KOPT-K1 (cell line): ENCODE results near the gene CPNE5.

ENCODE experiments used
- H3K27ac ChIP-seq: fragments of 200-600 bp; sonication (generic); 2 replicates; pipeline ENCODE4 v1.5.1; 2016; ENCODE audit warnings: antibody characterized with exemption, mild to moderate bottlenecking, low read depth, low read length; ENCODE audit not compliant: poor library complexity, severe bottlenecking
- H3K36me3 ChIP-seq: fragments of 200-600 bp; sonication (generic); 2 replicates; pipeline ENCODE4 v1.5.1; 2017; ENCODE audit warnings: antibody characterized with exemption, mild to moderate bottlenecking, low read length, moderate library complexity; ENCODE audit not compliant: insufficient read depth
- H3K9me3 ChIP-seq: fragments of 200-600 bp; sonication (generic); 2 replicates; pipeline ENCODE4 v1.5.1; 2017; ENCODE audit warnings: antibody characterized with exemption, low read length, mild to moderate bottlenecking; ENCODE audit not compliant: insufficient read depth, poor library complexity, severe bottlenecking

CPNE5 gene

DNA sequence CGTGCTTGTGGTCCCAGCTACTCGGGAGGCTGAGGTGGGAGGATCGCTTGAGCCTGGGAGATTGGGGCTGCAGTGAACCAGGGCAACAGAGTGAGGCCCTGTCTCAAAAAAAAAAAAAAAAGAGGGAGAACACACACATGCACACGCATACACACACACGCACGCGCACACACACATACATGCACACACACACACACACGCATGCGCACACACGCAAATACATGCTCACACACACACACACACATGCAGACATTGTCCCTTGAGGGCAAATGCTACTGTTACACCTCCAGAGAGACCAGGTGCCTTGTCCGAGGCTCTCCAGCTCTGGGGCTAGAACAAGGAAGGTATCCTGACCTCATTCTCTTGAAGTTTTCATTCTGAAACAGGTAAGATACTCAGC, 77.1 kb downstream of the CPNE5 start:
- Histone ChIP-seq H3K9me3 (no peaks in the 10 kb centered on the region), H3K36me3 (no peaks in the 10 kb centered on the region), H3K27ac (no peak overlapping the region)

- Histone ChIP-seq H3K27ac (no peak overlapping the region), H3K36me3 (no peaks in the 10 kb centered on the region), H3K9me3 (no peaks in the 10 kb centered on the region)
These were observed 78.4 kb downstream of the CPNE5 start for GRCh38 chr6:36760685-36761435.

GRCh38 chr6:36759148-36759759, 80.0 kb downstream of the CPNE5 start:
- Histone ChIP-seq H3K27ac (no peak overlapping the region), H3K36me3 (no peaks in the 10 kb centered on the region), H3K9me3 (no peaks in the 10 kb centered on the region)

GRCh38 chr6:36758516-36759147, 80.6 kb downstream of the CPNE5 start:
- no peaks in the 10 kb centered on the region for H3K36me3 ChIP-seq
- H3K27ac ChIP-seq: no peak overlapping the region
- no peaks in the 10 kb centered on the region for H3K9me3 ChIP-seq

- H3K9me3 ChIP-seq: no peaks in the 10 kb centered on the region
- no peaks in the 10 kb centered on the region for H3K36me3 ChIP-seq
- H3K27ac ChIP-seq: no peak overlapping the region
These were observed 81.2 kb downstream of the CPNE5 start for GRCh38 chr6:36757943-36758508.

DNA sequence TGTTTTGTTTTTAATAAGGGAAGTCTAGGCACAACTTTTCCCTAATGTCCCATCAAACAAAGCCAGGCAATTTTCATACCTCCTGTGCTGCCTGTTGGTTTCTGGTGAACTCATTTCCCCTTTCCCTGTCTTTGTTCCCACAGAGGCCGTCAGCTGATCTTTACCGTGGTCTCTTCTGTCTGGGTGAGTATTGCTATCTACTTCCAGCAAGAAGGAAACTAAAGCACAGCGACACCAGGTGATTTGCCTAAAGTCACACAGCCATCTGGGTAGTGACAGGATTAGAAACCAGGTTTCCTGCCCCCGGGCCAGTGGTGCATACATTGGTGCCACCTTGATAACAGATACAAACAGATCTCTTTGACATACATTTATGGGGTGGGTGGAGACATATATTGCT, 82.0 kb downstream of the CPNE5 start:
- Histone ChIP-seq H3K9me3 (no peaks in the 10 kb centered on the region), H3K36me3 (no peaks in the 10 kb centered on the region), H3K27ac (peak overlapping the region; percentile 43)

DNA sequence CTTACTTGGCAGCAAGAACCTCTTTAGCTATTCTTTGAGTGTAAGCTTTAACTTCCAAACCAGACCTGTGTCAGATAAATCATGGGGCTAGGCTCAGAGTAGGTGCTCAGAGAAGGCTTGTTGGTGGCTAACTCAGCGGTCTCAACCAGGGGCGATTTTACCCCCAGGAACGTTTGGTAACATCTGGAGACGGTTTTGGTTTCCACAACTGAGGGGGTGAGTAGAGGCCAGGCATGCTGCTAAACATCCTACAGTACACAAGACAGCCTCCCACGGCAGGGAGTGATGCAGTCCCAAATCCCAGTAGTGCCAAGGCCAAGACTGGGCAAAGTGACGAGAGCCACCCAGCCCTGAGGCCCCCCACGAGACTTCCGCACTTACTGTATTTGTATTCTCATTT, 82.5 kb downstream of the CPNE5 start:
- no peaks in the 10 kb centered on the region for H3K36me3 ChIP-seq
- H3K27ac ChIP-seq: peak overlapping the region; percentile 43
- H3K9me3 ChIP-seq: no peaks in the 10 kb centered on the region

DNA sequence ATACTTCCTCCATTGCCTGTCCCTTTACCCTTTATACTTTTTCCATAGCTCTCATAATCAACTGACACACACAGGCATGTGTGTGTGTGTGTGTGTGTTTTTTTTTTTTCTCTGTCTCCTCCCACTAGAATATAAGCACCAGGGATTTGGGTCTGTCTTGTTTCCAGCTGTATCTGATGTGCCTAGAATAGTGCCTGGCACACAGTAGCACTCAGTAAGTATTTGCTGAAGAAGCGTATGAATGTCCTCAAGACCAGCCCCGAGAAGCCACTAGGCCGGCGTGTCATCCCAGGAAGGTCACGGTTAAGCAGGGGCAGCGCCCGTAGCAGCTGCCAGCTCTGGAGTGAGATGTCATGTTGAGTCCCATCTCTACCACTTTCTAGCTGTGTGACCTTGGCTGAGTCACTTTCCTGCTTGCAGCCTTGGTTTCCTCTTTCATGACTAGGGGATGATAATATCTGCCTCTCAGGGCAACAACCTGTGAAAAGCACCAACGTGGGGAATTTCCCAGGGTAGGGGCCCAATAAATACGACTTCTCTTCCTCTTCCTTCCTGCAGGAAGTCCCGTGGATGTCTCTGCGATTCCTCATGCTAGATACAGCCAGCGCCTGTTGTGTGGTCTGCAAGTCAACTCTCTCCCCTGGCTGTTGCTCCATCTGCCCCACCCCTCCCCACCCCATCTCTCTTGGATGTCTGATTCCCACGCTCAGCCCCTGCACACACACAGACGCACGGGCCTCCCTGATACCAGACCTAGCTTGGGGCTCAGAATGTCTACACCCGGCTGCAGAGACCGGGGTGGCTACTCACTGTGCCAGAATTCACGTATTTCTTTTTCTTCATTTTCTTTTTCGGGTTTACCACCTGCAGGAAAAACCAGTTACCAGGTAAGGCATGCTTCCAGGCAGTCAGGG, 83.6 kb downstream of the CPNE5 start:
- peak overlapping the region; percentile 43 for H3K27ac ChIP-seq
- no peaks in the 10 kb centered on the region for H3K9me3 ChIP-seq
- no peaks in the 10 kb centered on the region for H3K36me3 ChIP-seq

- H3K27ac ChIP-seq: peak overlapping the region; percentile 43
- no peaks in the 10 kb centered on the region for H3K9me3 ChIP-seq
- no peaks in the 10 kb centered on the region for H3K36me3 ChIP-seq
These were observed 84.4 kb downstream of the CPNE5 start for GRCh38 chr6:36754582-36755434.

GRCh38 chr6:36753671-36754405, 85.4 kb downstream of the CPNE5 start:
- H3K36me3 ChIP-seq: no peaks in the 10 kb centered on the region
- H3K27ac ChIP-seq: no peak overlapping the region
- no peaks in the 10 kb centered on the region for H3K9me3 ChIP-seq

- no peaks in the 10 kb centered on the region for H3K36me3 ChIP-seq
- H3K27ac ChIP-seq: no peak overlapping the region
- no peaks in the 10 kb centered on the region for H3K9me3 ChIP-seq
These were observed 86.2 kb downstream of the CPNE5 start for GRCh38 chr6:36752886-36753506.

DNA sequence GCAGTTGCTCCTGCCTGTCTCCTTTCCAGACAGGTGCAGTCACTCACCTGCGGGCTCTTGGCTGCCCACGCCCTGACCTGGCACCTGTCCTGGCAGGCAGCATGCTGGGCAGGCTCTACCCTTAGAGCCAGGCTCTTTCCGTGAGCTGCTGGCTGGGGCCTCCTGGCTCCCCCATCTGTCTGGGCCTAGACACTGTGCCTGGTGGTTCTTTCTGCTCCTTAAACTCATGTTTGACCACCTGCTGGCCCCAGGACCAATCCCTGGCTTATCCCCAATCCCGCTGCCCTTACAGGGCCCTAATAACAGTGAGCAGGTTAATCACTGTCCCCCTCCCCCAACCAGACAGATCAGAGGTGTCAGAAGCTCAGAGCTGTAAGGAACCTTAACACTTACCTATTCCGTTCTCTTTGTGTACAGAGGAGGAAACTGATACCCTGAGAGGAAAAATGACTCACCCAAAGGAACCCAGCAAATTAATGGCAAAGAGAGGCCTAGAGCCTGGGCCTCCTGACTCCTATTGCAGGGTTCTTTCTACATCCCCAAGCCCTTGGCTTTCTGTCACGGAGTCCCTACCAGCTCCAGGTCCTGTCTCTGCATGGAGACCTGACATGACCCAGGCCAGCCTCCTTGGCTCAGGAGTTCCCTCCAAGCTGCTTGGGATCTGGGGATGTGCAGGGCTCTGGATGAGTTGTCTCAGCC, 86.9 kb downstream of the CPNE5 start:
- no peaks in the 10 kb centered on the region for H3K9me3 ChIP-seq
- H3K27ac ChIP-seq: no peak overlapping the region
- H3K36me3 ChIP-seq: no peaks in the 10 kb centered on the region

DNA sequence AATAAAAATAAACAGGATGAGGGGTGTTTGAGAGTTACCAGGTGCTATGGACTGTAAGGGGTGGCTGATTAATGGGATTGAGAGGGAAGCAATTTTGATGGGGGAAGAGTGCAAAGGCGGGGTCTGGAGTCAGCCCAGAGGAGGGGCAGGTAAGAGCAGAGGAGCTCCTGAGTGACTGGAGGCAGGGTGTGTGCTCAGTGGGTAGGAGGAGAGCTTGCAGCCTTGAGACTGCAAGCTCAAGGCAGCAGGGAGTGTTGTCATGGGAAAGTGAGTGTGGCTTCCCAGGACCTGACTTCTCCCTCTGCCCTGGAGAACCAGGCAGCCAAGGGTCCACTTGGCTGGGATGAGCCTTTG, 87.4 kb downstream of the CPNE5 start:
- H3K36me3 ChIP-seq: no peaks in the 10 kb centered on the region
- H3K9me3 ChIP-seq: no peaks in the 10 kb centered on the region
- H3K27ac ChIP-seq: no peak overlapping the region
